Activated CD4-positive, alpha-beta T cell treated with anti-CD3 and anti-CD28 coated beads for 36 hours (primary cell): Measurements from ENCODE around the gene C1QL4. TPM values are rescaled to one million over a fixed set of nuclear protein-coding genes. Genes with fewer than 3 reads are reported as not detected.
"Not testable (repeated sequence)": the region's sequence is repeated elsewhere in the genome, so short reads cannot be mapped to it uniquely, and the experiment has no call there.

Experiments used
- ATAC-seq: fragments of 200-7000 bp; cut with Tn5 transposase; one replicate; pipeline ENCODE4 v1.10.0; 2021; ENCODE audit warnings: mild to moderate bottlenecking, moderate library complexity
- CTCF ChIA-PET: fragments of 350-600 bp; sonication (Branson Sonifier 250); formaldehyde crosslinking; loops from one replicate; lab custom pipeline; 2021; ENCODE audit warnings: antibody characterized with exemption; lab: Charles Lee
- POLR2A ChIA-PET: fragments of 350-600 bp; sonication (Branson Sonifier 250); formaldehyde crosslinking; loops from one replicate; lab custom pipeline; 2021; ENCODE audit warnings: antibody characterized with exemption, inconsistent platforms; lab: Charles Lee
- DNase-seq: peaks from one replicate; pipeline ENCODE4 v3.0.0-alpha.2; 2020
- H3K27ac Mint-ChIP-seq: one replicate; pipeline ENCODE4 v1.8.0; 2021; ENCODE audit warnings: mixed read lengths
- H3K27me3 Mint-ChIP-seq: one replicate; pipeline ENCODE4 v1.8.0; 2021; ENCODE audit warnings: mixed read lengths
- H3K36me3 Mint-ChIP-seq: one replicate; pipeline ENCODE4 v1.8.0; 2021; ENCODE audit warnings: low read depth, mixed read lengths
- H3K4me1 Mint-ChIP-seq: one replicate; pipeline ENCODE4 v1.8.0; 2021; ENCODE audit warnings: mixed read lengths
- H3K4me3 Mint-ChIP-seq: one replicate; pipeline ENCODE4 v1.8.0; 2021; ENCODE audit warnings: mild to moderate bottlenecking, moderate library complexity, mixed read lengths
- H3K9me3 Mint-ChIP-seq: one replicate; pipeline ENCODE4 v1.8.0; 2021; ENCODE audit warnings: low read depth, mixed read lengths
- intact Hi-C, 2 experiments: fragments of 100-400 bp; cut with DNase I in 1 of 2; cut with micrococcal nuclease in 1 of 2; formaldehyde crosslinking; loops; one replicate each; pipeline versions ENCODE4 v1.14.2 to v1.15.1; 2022 to 2024; cut with DNase I, micrococcal nuclease
- total RNA-seq, 2 experiments: library from RNA; stranded (reverse); gene quantifications; one replicate each; pipeline ENCODE4 v1.2.3, GENCODE V29; 2021

C1QL4 gene
- not detected for total RNA-seq

- ATAC-seq (peak; percentile 82), DNase-seq (peak; percentile 92)
- H3K27ac Mint-ChIP-seq = no peak within 1 kb of the TSS
- peaks cover 25% of the 10 kb centered on the region for H3K4me1 Mint-ChIP-seq
- intact Hi-C loops = loop anchor here in 1 of 2 experiments (1.0 kb wide), 2 partner anchors 40 to 49 kb away; no protein-coding TSS in a partner anchor
- ChIA-PET POLR2A (no interaction called here), CTCF (interaction anchor here (0.6 to 1.9 kb wide), 11 partner anchors 10 to 1326 kb away, joined by 3 to 13 read pairs (median 3); partner anchors contain the start of genes PRPH and TROAP)
- no peaks in the 10 kb centered on the region for H3K9me3 Mint-ChIP-seq
- peaks cover 75% of the 10 kb centered on the region for H3K27me3 Mint-ChIP-seq
- H3K4me3 Mint-ChIP-seq = peak within 1 kb of the TSS; percentile 34
- H3K36me3 Mint-ChIP-seq = peaks cover 2% of the 10 kb centered on the region
Observed at GRCh38 chr12:49336645-49337584, at the start of gene C1QL4. TSS of gene C1QL4 (minus strand) at chr12:49337188. CDS start at chr12:49336477, 711 bp downstream.

GRCh38 chr12:49380184-49380583, 43.2 kb upstream of the C1QL4 start:
- H3K27ac Mint-ChIP-seq, H3K4me1 Mint-ChIP-seq, DNase-seq, ATAC-seq, CTCF ChIA-PET, POLR2A ChIA-PET, H3K36me3 Mint-ChIP-seq, H3K27me3 Mint-ChIP-seq, H3K4me3 Mint-ChIP-seq, intact Hi-C loops, H3K9me3 Mint-ChIP-seq: not testable (repeated sequence)

- no peak for ATAC-seq
- POLR2A ChIA-PET = interaction anchor here (0.6 kb wide), 1 partner anchor 246 kb away, joined by 3 read pairs; the partner anchor contains the start of gene TUBA1B
- no peak overlapping the region for H3K4me3 Mint-ChIP-seq
- intact Hi-C loops = no loop called here
- H3K27me3 Mint-ChIP-seq = no peaks in the 10 kb centered on the region
- no peaks in the 10 kb centered on the region for H3K9me3 Mint-ChIP-seq
- DNase-seq = no peak
- CTCF ChIA-PET = interaction anchor here (0.6 to 1.6 kb wide), 5 partner anchors 9 to 133 kb away, joined by 3 to 18 read pairs (median 4); partner anchors contain the start of gene SPATS2
- H3K36me3 Mint-ChIP-seq = no peaks in the 10 kb centered on the region
- peaks cover 4% of the 10 kb centered on the region for H3K4me1 Mint-ChIP-seq
- no peak overlapping the region for H3K27ac Mint-ChIP-seq
Observed at GRCh38 chr12:49377386-49377785, 40.4 kb upstream of the C1QL4 start.

GRCh38 chr12:49375406-49375805, 38.4 kb upstream of the C1QL4 start:
- H3K4me3 Mint-ChIP-seq = no peak overlapping the region
- H3K27me3 Mint-ChIP-seq = no peaks in the 10 kb centered on the region
- intact Hi-C loops = no loop called here
- ChIA-PET CTCF (interaction anchor here (1.0 to 1.3 kb wide), 3 partner anchors 9 to 149 kb away, joined by 3 to 5 read pairs (median 4); no protein-coding TSS in a partner anchor), POLR2A (interaction anchor here (0.6 kb wide), 1 partner anchor 376 kb away, joined by 4 read pairs; the partner anchor contains the start of gene DDN)
- H3K36me3 Mint-ChIP-seq = peaks cover 2% of the 10 kb centered on the region
- no peaks in the 10 kb centered on the region for H3K9me3 Mint-ChIP-seq
- DNase-seq = no peak
- H3K4me1 Mint-ChIP-seq = peaks cover 4% of the 10 kb centered on the region
- peak; percentile 58 for ATAC-seq
- H3K27ac Mint-ChIP-seq = no peak overlapping the region

GRCh38 chr12:49370539-49370938, 33.6 kb upstream of the C1QL4 start:
- ChIA-PET POLR2A (no interaction called here), CTCF (interaction anchor here (1.2 to 6.2 kb wide), 6 partner anchors 11 to 144 kb away, joined by 3 to 64 read pairs (median 4); partner anchors contain the start of gene DNAJC22)
- H3K36me3 Mint-ChIP-seq = peaks cover 2% of the 10 kb centered on the region
- H3K4me1 Mint-ChIP-seq = peaks cover 27% of the 10 kb centered on the region
- no peak for ATAC-seq
- no peaks in the 10 kb centered on the region for H3K9me3 Mint-ChIP-seq
- intact Hi-C loops = no loop called here
- DNase-seq = no peak
- no peak overlapping the region for H3K27ac Mint-ChIP-seq
- H3K4me3 Mint-ChIP-seq = no peak overlapping the region
- H3K27me3 Mint-ChIP-seq = no peaks in the 10 kb centered on the region

- H3K36me3 Mint-ChIP-seq = peaks cover 2% of the 10 kb centered on the region
- POLR2A ChIA-PET = no interaction called here
- ATAC-seq (no peak), DNase-seq (peak; percentile 61)
- H3K4me1 Mint-ChIP-seq = peaks cover 25% of the 10 kb centered on the region
- H3K27me3 Mint-ChIP-seq = no peaks in the 10 kb centered on the region
- intact Hi-C loops = loop anchor here in 1 of 2 experiments (5.0 kb wide), 1 partner anchor 198 kb away; the partner anchor contains the start of gene MCRS1
- CTCF ChIA-PET = interaction anchor here (0.6 to 6.2 kb wide), 8 partner anchors 12 to 145 kb away, joined by 3 to 64 read pairs (median 3); partner anchors contain the start of gene DNAJC22
- H3K27ac Mint-ChIP-seq = no peak overlapping the region
- H3K4me3 Mint-ChIP-seq = no peak overlapping the region
- no peaks in the 10 kb centered on the region for H3K9me3 Mint-ChIP-seq
Observed at GRCh38 chr12:49369411-49370145, 32.6 kb upstream of the C1QL4 start.

GRCh38 chr12:49368240-49368600, 31.2 kb upstream of the C1QL4 start:
- ChIA-PET CTCF (interaction anchor here (0.8 to 14.1 kb wide), 5 partner anchors 9 to 321 kb away, joined by 3 to 374 read pairs (median 7); no protein-coding TSS in a partner anchor), POLR2A (interaction anchor here (3.1 kb wide), 1 partner anchor 373 kb away, joined by 10 read pairs; the partner anchor contains the start of gene TMBIM6)
- H3K9me3 Mint-ChIP-seq = no peaks in the 10 kb centered on the region
- no peak overlapping the region for H3K27ac Mint-ChIP-seq
- H3K4me1 Mint-ChIP-seq = peaks cover 25% of the 10 kb centered on the region
- no peaks in the 10 kb centered on the region for H3K27me3 Mint-ChIP-seq
- DNase-seq (no peak), ATAC-seq (no peak)
- H3K36me3 Mint-ChIP-seq = peaks cover 2% of the 10 kb centered on the region
- intact Hi-C loops = loop anchor here in 1 of 2 experiments (5.0 kb wide), 1 partner anchor 199 kb away; the partner anchor contains the start of gene MCRS1
- peak overlapping the region; percentile 97 for H3K4me3 Mint-ChIP-seq

- DNase-seq = no peak
- H3K4me1 Mint-ChIP-seq = peaks cover 25% of the 10 kb centered on the region
- CTCF ChIA-PET = interaction anchor here (0.7 to 14.1 kb wide), 21 partner anchors 10 to 321 kb away, joined by 3 to 374 read pairs (median 6); partner anchors contain the start of genes DNAJC22, PRPH and TROAP
- no peaks in the 10 kb centered on the region for H3K9me3 Mint-ChIP-seq
- peaks cover 2% of the 10 kb centered on the region for H3K36me3 Mint-ChIP-seq
- H3K4me3 Mint-ChIP-seq = peak within 1 kb of the TSS; percentile 97
- no peaks in the 10 kb centered on the region for H3K27me3 Mint-ChIP-seq
- intact Hi-C loops = loop anchor here (1.0 to 5.0 kb wide), 9 partner anchors 44 to 374 kb away; partner anchors contain the start of genes MCRS1 (in 2 of the 2), FMNL3 (in 1 of the 2), PRPF40B (in 1 of the 2) and TMBIM6 (in 1 of the 2)
- H3K27ac Mint-ChIP-seq = peak within 1 kb of the TSS; percentile 99
- POLR2A ChIA-PET = interaction anchor here (0.6 to 3.1 kb wide), 11 partner anchors 9 to 537 kb away, joined by 3 to 12 read pairs (median 6); partner anchors contain the start of genes DNAJC22, TMBIM6 and TROAP
- ATAC-seq = no peak
Observed at GRCh38 chr12:49367381-49368239, 30.6 kb upstream of the C1QL4 start, which contains the start of gene SPATS2. TSS of gene SPATS2 (plus strand) at chr12:49367462. CDS start at chr12:49461013, 93,551 bp downstream.

GRCh38 chr12:49366652-49367380, 29.8 kb upstream of the C1QL4 start:
- peak overlapping the region; percentile 97 for H3K4me3 Mint-ChIP-seq
- DNase-seq (peak; percentile 94), ATAC-seq (peak; percentile 86)
- intact Hi-C loops = loop anchor here (1.0 to 5.0 kb wide), 9 partner anchors 44 to 374 kb away; partner anchors contain the start of genes MCRS1 (in 2 of the 2), FMNL3 (in 1 of the 2), PRPF40B (in 1 of the 2) and TMBIM6 (in 1 of the 2)
- H3K36me3 Mint-ChIP-seq = peaks cover 2% of the 10 kb centered on the region
- no peaks in the 10 kb centered on the region for H3K9me3 Mint-ChIP-seq
- ChIA-PET POLR2A (interaction anchor here (0.6 to 3.1 kb wide), 14 partner anchors 8 to 537 kb away, joined by 3 to 12 read pairs (median 5); partner anchors contain the start of genes DNAJC22, RND1, TMBIM6 and TROAP), CTCF (interaction anchor here (0.6 to 14.1 kb wide), 28 partner anchors 9 to 1144 kb away, joined by 3 to 374 read pairs (median 4); partner anchors contain the start of genes DNAJC22, MCRS1, PRPH and TROAP)
- H3K27me3 Mint-ChIP-seq = no peaks in the 10 kb centered on the region
- H3K27ac Mint-ChIP-seq = peak overlapping the region; percentile 99
- H3K4me1 Mint-ChIP-seq = peaks cover 25% of the 10 kb centered on the region
